ENCODE results near the gene CAVIN4. TPM values are rescaled to one million over a fixed set of nuclear protein-coding genes. Genes with fewer than 3 reads are reported as not detected.

The CAVIN4 gene
- total RNA-seq, 6 experiments from 2014 or later: 0.12 to 0.19 (median 0.14) TPM; not detected in 2

DNA sequence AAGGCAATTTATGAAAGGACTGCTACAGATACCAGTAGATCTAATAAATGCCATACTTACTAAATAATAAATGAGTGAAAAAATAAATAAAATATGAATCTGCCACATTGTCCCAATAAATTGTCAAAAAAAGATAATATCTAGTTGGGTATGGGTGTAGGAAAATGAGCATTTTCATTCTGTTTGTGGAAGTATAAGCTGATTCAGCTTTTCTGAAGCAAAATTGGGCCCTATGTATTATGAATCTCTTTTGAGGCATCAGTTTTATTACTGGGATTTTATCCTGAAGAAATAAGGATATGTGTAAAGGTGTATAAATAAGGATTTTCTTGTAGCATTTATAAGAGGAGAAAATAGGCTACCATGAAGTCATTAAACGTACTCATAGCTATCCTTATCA is 46.1 kb downstream of the CAVIN4 start:
- no peak overlapping the region for H3K27ac ChIP-seq
- H3K4me1 ChIP-seq: no peaks in the 10 kb centered on the region
- H3K4me3 ChIP-seq: no peak overlapping the region
- H3K36me3 ChIP-seq: no peaks in the 10 kb centered on the region
- intact Hi-C loops (cut with DNase I): no loop called here
- ATAC-seq (no peak), DNase-seq (no peak)
- TF ChIP-seq POLR2A (IDR thresholded peaks at IDR 0.05): no peak
- TF ChIP-seq, protein P1, sequence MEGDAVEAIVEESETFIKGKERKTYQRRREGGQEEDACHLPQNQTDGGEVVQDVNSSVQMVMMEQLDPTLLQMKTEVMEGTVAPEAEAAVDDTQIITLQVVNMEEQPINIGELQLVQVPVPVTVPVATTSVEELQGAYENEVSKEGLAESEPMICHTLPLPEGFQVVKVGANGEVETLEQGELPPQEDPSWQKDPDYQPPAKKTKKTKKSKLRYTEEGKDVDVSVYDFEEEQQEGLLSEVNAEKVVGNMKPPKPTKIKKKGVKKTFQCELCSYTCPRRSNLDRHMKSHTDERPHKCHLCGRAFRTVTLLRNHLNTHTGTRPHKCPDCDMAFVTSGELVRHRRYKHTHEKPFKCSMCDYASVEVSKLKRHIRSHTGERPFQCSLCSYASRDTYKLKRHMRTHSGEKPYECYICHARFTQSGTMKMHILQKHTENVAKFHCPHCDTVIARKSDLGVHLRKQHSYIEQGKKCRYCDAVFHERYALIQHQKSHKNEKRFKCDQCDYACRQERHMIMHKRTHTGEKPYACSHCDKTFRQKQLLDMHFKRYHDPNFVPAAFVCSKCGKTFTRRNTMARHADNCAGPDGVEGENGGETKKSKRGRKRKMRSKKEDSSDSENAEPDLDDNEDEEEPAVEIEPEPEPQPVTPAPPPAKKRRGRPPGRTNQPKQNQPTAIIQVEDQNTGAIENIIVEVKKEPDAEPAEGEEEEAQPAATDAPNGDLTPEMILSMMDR (IDR thresholded peaks at IDR 0.05): no peak
- no peaks in the 10 kb centered on the region for H3K27me3 ChIP-seq
- no peaks in the 10 kb centered on the region for H3K9me3 ChIP-seq
- WGBS (ENCODE audit: insufficient coverage, low coverage, low lambda C conversion rate, missing lambda C conversion rate): 73% methylated on average over 1 of the region's 1 CpG

DNA sequence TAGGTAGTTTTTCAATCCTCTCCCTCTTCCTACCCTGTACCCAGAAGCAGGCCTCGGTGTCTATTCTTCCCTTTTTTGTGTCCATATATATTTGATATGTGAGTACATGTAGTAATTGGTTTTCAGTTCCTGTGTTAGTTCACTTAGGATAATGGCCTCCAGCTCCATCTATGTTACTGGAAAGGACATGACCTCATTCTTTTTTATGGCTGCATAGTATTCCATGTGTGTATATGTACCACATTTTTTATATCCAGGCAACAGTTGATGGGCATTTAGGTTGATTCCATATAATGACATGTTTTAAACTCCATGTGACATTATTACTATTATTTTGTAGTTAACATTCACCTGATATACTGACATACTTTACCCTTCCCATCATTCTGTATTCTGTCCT is 49.1 kb downstream of the CAVIN4 start:
- Histone ChIP-seq H3K9me3 (no peaks in the 10 kb centered on the region), H3K27ac (no peak overlapping the region), H3K36me3 (no peaks in the 10 kb centered on the region), H3K4me3 (no peak overlapping the region), H3K4me1 (no peaks in the 10 kb centered on the region), H3K27me3 (no peaks in the 10 kb centered on the region)
- 89% methylated on average over 1 of the region's 1 CpG for WGBS (ENCODE audit: insufficient coverage, low coverage, low lambda C conversion rate, missing lambda C conversion rate)
- DNase-seq (no peak), ATAC-seq (no peak)
- TF ChIP-seq, protein P1 (IDR thresholded peaks at IDR 0.05): no peak
- no peak for TF ChIP-seq POLR2A (IDR thresholded peaks at IDR 0.05)
- intact Hi-C loops (cut with DNase I): no loop called here

DNA sequence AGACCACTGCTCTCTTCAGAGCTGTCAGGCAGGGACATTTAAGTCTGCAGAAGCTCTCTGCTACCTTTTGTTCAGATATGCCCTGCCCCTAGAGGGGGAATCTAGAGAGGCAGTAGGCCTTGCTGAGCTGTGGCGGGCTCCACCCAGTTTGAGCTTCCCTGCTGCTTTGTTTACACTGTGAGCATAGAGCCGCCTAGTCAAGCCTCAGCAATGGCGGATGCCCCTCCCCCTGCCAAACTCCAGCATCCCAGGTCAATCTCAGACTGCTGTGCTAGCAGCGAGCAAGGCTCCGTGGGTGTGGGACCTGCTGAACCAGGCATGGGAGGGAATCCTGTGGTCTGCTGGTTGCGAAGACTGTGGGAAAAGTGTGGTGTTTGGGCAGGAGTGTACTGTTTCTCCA is 59.9 kb downstream of the CAVIN4 start:
- H3K9me3 ChIP-seq: no peaks in the 10 kb centered on the region
- intact Hi-C loops (cut with DNase I): no loop called here
- H3K4me1 ChIP-seq: no peaks in the 10 kb centered on the region
- H3K4me3 ChIP-seq: no peak overlapping the region
- ATAC-seq: no peak
- DNase-seq: no peak
- H3K36me3 ChIP-seq: no peaks in the 10 kb centered on the region
- 64% methylated on average over 4 of the region's 6 CpGs for WGBS (ENCODE audit: insufficient coverage, low coverage, low lambda C conversion rate, missing lambda C conversion rate)
- TF ChIP-seq, protein P1 (IDR thresholded peaks at IDR 0.05): no peak
- no peak for TF ChIP-seq POLR2A (IDR thresholded peaks at IDR 0.05)
- no peaks in the 10 kb centered on the region for H3K27me3 ChIP-seq
- no peak overlapping the region for H3K27ac ChIP-seq

Other genes starting within 250 kb of the CAVIN4 start
- 1 to 10 TPM; 2.5 to 6.4 (median 5.0) TPM for gene TEX10, start 225.1 kb upstream of the CAVIN4 start, total RNA-seq
- 10 to 100 TPM in 3 of 6 experiments, 1 to 10 TPM in 3; 6.7 to 26.9 (median 15.9) TPM for gene MSANTD3, start 150.9 kb upstream of the CAVIN4 start, total RNA-seq
- under 1 TPM in 2 of 6 experiments, not detected in 4; 0.09 to 0.24 TPM for gene TMEFF1, start 104.9 kb upstream of the CAVIN4 start, total RNA-seq

All from right lobe of liver (tissue), 6 donors.